A549 (cell line): Measurements from ENCODE around the gene GATA3. TPM values are rescaled to one million over a fixed set of nuclear protein-coding genes. Genes with fewer than 3 reads are reported as not detected.

Source experiments
- ATAC-seq, 2 experiments: fragments of 200-7000 bp in 1 of 2; fragments of >200 bp in 1 of 2; cut with Nextera tagmentation in 1 of 2; cut with Tn5 transposase in 1 of 2; 3 replicates each; pipeline versions ENCODE4 v1.8.0 to v1.9.1; 2018 to 2020; ENCODE audit warnings: mild to moderate bottlenecking in 1 of 2, moderate library complexity in 1 of 2
- CTCF ChIA-PET: fragments of 300-600 bp; sonication (Branson Sonifier 250); formaldehyde crosslinking; extraction: SDS; loops from one replicate; lab custom pipeline; 2021; ENCODE audit warnings: antibody characterized with exemption, inconsistent platforms; lab: Yijun Ruan, JAX
- POLR2A ChIA-PET: fragments of 350-600 bp; formaldehyde crosslinking; extraction: SDS; loops from one replicate; lab custom pipeline; 2021; ENCODE audit warnings: antibody characterized with exemption, inconsistent platforms; lab: Yijun Ruan, JAX
- DNase-seq, 2 experiments: peaks; one replicate each; pipeline versions ENCODE4 v3.0.0 to v3.0.0-alpha.2; 2011 to 2016; ENCODE audit warnings: low read depth in 1 of 2, low spot score in 1 of 2
- FAIRE-seq: peaks from 2 replicates; lab custom pipeline; 2011; peaks lifted over from hg19 to GRCh38; lab: Jason Lieb, UNC
- H3K27ac ChIP-seq, 2 experiments: fragments of >200 bp; sonication (Bioruptor Twin); formaldehyde crosslinking; 3 replicates each; pipeline ENCODE4 v1.5.1; 2016 to 2017
- H3K4me1 ChIP-seq: fragments of >200 bp; sonication (Bioruptor Twin); formaldehyde crosslinking; 3 replicates; pipeline ENCODE4 v1.6.1; 2016
- H3K4me2 ChIP-seq: fragments of >200 bp; sonication (Bioruptor Twin); formaldehyde crosslinking; 3 replicates; pipeline ENCODE4 v1.6.1; 2016
- H3K4me3 ChIP-seq: fragments of >200 bp; sonication (Bioruptor Twin); formaldehyde crosslinking; 3 replicates; pipeline ENCODE4 v1.5.1; 2016
- H3K9me3 ChIP-seq: fragments of >200 bp; sonication (Bioruptor Twin); formaldehyde crosslinking; 3 replicates; pipeline ENCODE4 v1.6.1; 2016
- CBX8 ChIP-seq: fragments of 200-600 bp; sonication (generic); IDR thresholded peaks from 2 replicates; pipeline ENCODE4 v1.6.1; 2016
- CHD2 ChIP-seq: fragments of 150-350 bp; IDR thresholded peaks from 2 replicates; pipeline ENCODE4 v1.6.1; 2014; ENCODE audit warnings: low read length; ENCODE audit not compliant: partially characterized antibody
- ELK1 ChIP-seq: fragments of 150-350 bp; IDR thresholded peaks from 2 replicates; pipeline ENCODE4 v1.6.1; 2014; ENCODE audit warnings: low read depth, mild to moderate bottlenecking, low read length
- EP300 ChIP-seq, 2 experiments: fragments of >200 bp; sonication (Bioruptor Twin); formaldehyde crosslinking; IDR thresholded peaks; 2 replicates in 1 of 2; 3 replicates in 1 of 2; pipeline ENCODE4 v1.6.1; 2016 to 2017
- FOXS1 ChIP-seq: fragments of 250-450 bp; sonication (Bioruptor Pico); IDR thresholded peaks from 2 replicates; pipeline ENCODE4 v1.5.0; 2020; ENCODE audit warnings: mild to moderate bottlenecking, moderate library complexity
- GATA3 ChIP-seq: IDR thresholded peaks from 2 replicates; pipeline ENCODE4 v1.6.1; 2012; ENCODE audit warnings: borderline replicate concordance
- HDAC2 ChIP-seq: fragments of 200-600 bp; sonication (generic); IDR thresholded peaks from 2 replicates; pipeline ENCODE4 v1.6.1; 2016
- HEYL ChIP-seq: fragments of 250-450 bp; sonication (Bioruptor Pico); IDR thresholded peaks from 2 replicates; pipeline ENCODE4 v1.8.0; 2021; ENCODE audit warnings: mild to moderate bottlenecking, moderate library complexity
- HOXA7 ChIP-seq: fragments of 250-450 bp; sonication (Bioruptor Pico); IDR thresholded peaks from 2 replicates; pipeline ENCODE4 v1.5.0; 2020; ENCODE audit warnings: mild to moderate bottlenecking, moderate library complexity
- HOXB5 ChIP-seq: fragments of 250-450 bp; sonication (Bioruptor Pico); IDR thresholded peaks from 2 replicates; pipeline ENCODE4 v1.5.0; 2020; ENCODE audit warnings: mild to moderate bottlenecking, moderate library complexity
- JUNB ChIP-seq: fragments of >200 bp; sonication (Bioruptor Twin); formaldehyde crosslinking; IDR thresholded peaks from 2 replicates; pipeline ENCODE4 v1.6.1; 2016
- NFE2L2 ChIP-seq: fragments of 150-350 bp; conservative IDR thresholded peaks from 2 replicates; pipeline ENCODE4 v1.6.1; 2014; ENCODE audit warnings: low read length
- NPAS2 ChIP-seq: fragments of 250-450 bp; sonication (Bioruptor Pico); IDR thresholded peaks from 2 replicates; pipeline ENCODE4 v1.8.0; 2022; ENCODE audit warnings: mild to moderate bottlenecking, moderate library complexity, borderline replicate concordance
- PBX3 ChIP-seq: IDR thresholded peaks from 2 replicates; pipeline ENCODE4 v1.6.1; 2012
- POLR2AphosphoS2 ChIP-seq: conservative IDR thresholded peaks from 2 replicates; pipeline ENCODE4 v1.6.1; 2012; ENCODE audit warnings: low read length, improper control_type of control experiment, inconsistent platforms
- RAD21 ChIP-seq, 2 experiments: fragments of >200 bp in 1 of 2; sonication (Bioruptor Twin) in 1 of 2; formaldehyde crosslinking in 1 of 2; IDR thresholded peaks in 1 of 2; conservative IDR thresholded peaks in 1 of 2; 2 replicates in 1 of 2; 3 replicates in 1 of 2; pipeline ENCODE4 v1.6.1; 2012 to 2018; ENCODE audit warnings: inconsistent platforms in 1 of 2
- RCOR1 ChIP-seq: fragments of 150-350 bp; IDR thresholded peaks from 2 replicates; pipeline ENCODE4 v1.6.1; 2014; ENCODE audit warnings: antibody characterized with exemption, low read length, low read depth
- RNF2 ChIP-seq: fragments of 200-600 bp; sonication (generic); IDR thresholded peaks from 2 replicates; pipeline ENCODE4 v1.6.1; 2016; ENCODE audit warnings: low read depth, mild to moderate bottlenecking, antibody characterized with exemption, moderate library complexity, borderline replicate concordance
- SMC3 ChIP-seq: fragments of >200 bp; sonication (Bioruptor Twin); formaldehyde crosslinking; IDR thresholded peaks from 3 replicates; pipeline ENCODE4 v1.6.1; 2018; ENCODE audit warnings: inconsistent platforms
- TP53 ChIP-seq: fragments of 250-450 bp; sonication (Bioruptor Pico); IDR thresholded peaks from 2 replicates; pipeline ENCODE4 v1.5.0; 2021; ENCODE audit warnings: mild to moderate bottlenecking, moderate library complexity
- ZFP36 ChIP-seq: fragments of 450-650 bp; IDR thresholded peaks from 2 replicates; pipeline ENCODE4 v1.6.1; 2014; ENCODE audit warnings: borderline replicate concordance; ENCODE audit not compliant: partially characterized antibody
- WGBS: methylation state at CpG from one replicate; pipeline ENCODE4 v1.1.6; 2017; ENCODE audit errors: missing lambda C conversion rate; 5-methylcytosine and 5-hydroxymethylcytosine counted together
- polyA plus RNA-seq, 4 experiments: library from polyadenylated mRNA; depleted of rRNA in 3 of 4; stranded (reverse); fragments of >200 nt; fragmentation: RNase III in 1 of 4; extraction: RNeasy Plus Mini Kit Qiagen cat#74134 plus additional on column Dnase treatment in 1 of 4; gene quantifications; 2 replicates in 3 of 4; 3 replicates in 1 of 4; pipeline ENCODE4 v1.2.3, GENCODE V29; 2011 to 2017
- TF ChIP-seq, protein P1 (sequence below): fragments of 250-450 bp; sonication (Bioruptor Pico); IDR thresholded peaks from 2 replicates; pipeline ENCODE4 v1.5.0; 2020; ENCODE audit warnings: low read depth, mild to moderate bottlenecking, moderate library complexity

The GATA3 gene
- polyA plus RNA-seq, 2 of the 4 experiments (the other 2 are of a cell fraction): 1.3 to 3.5 TPM

GRCh38 chr10:8061274-8062211 lies 7.1 kb downstream of the GATA3 start:
- CTCF ChIA-PET: interaction anchor here (0.8 kb wide), 1 partner anchor 8 kb away, joined by 3 read pairs; no protein-coding TSS in a partner anchor
- 76% methylated on average over 12 of the region's 17 CpGs for WGBS
- no peaks in the 10 kb centered on the region for H3K9me3 ChIP-seq
- no peak for DNase-seq
- no peak for FAIRE-seq
- no peak overlapping the region for H3K4me2 ChIP-seq
- no peak overlapping the region for H3K27ac ChIP-seq
- POLR2A ChIA-PET: no interaction called here
- H3K4me1 ChIP-seq: peaks cover 9% of the 10 kb centered on the region
- TF ChIP-seq RAD21 (conservative IDR thresholded peaks at IDR 0.05 in 1 of 2, IDR thresholded peaks at IDR 0.05 in 1 of 2) (no peak), ZFP36 (no peak), NFE2L2 (no peak), POLR2AphosphoS2 (no peak), HEYL (CRISPR knock-in tag) (no peak), FOXS1 (CRISPR knock-in tag) (no peak), JUNB (no peak), PBX3 (no peak)
- no peak overlapping the region for H3K4me3 ChIP-seq
- ATAC-seq: no peak

GRCh38 chr10:8063128-8063908 lies 8.8 kb downstream of the GATA3 start:
- Histone ChIP-seq H3K27ac (no peak overlapping the region), H3K4me2 (no peak overlapping the region), H3K9me3 (no peaks in the 10 kb centered on the region), H3K4me1 (peaks cover 9% of the 10 kb centered on the region), H3K4me3 (no peak overlapping the region)
- FAIRE-seq: no peak
- no peak for TF ChIP-seq TP53
- TF ChIP-seq, protein P1, sequence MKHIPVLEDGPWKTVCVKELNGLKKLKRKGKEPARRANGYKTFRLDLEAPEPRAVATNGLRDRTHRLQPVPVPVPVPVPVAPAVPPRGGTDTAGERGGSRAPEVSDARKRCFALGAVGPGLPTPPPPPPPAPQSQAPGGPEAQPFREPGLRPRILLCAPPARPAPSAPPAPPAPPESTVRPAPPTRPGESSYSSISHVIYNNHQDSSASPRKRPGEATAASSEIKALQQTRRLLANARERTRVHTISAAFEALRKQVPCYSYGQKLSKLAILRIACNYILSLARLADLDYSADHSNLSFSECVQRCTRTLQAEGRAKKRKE: no peak
- no peak for TF ChIP-seq NPAS2 (CRISPR knock-in tag)
- no peak for TF ChIP-seq RNF2
- TF ChIP-seq GATA3: no peak
- no peak for TF ChIP-seq NFE2L2
- TF ChIP-seq HOXA7 (CRISPR knock-in tag): no peak
- TF ChIP-seq RCOR1: no peak
- no peak for TF ChIP-seq HDAC2
- no peak for TF ChIP-seq CHD2
- TF ChIP-seq ELK1: no peak
- TF ChIP-seq CBX8: no peak
- TF ChIP-seq RAD21 (conservative IDR thresholded peaks at IDR 0.05 in 1 of 2, IDR thresholded peaks at IDR 0.05 in 1 of 2): no peak
- no peak for TF ChIP-seq SMC3
- no peak for TF ChIP-seq HOXB5
- TF ChIP-seq EP300 (IDR thresholded peaks at IDR 0.05): no peak
- DNase-seq: no peak
- ChIA-PET CTCF (interaction anchor here (1.7 kb wide), 1 partner anchor 1146 kb away, joined by 4 read pairs; no protein-coding TSS in a partner anchor), POLR2A (interaction anchor here (0.7 kb wide), 1 partner anchor 547 kb away, joined by 4 read pairs; no protein-coding TSS in a partner anchor)
- no peak for ATAC-seq
- WGBS: 88% methylated on average over 15 of the region's 15 CpGs
